HG03521 (cell line): ENCODE measurements around the gene HOXA5.

Experiments used
- ATAC-seq: cut with Tn5 transposase; IDR thresholded peaks from one replicate; pipeline ENCODE4 v1.9.1; 2021; ENCODE audit warnings: mild to moderate bottlenecking, moderate library complexity; ENCODE audit not compliant: unreplicated experiment

Gene HOXA5

GRCh38 chr7:27149842-27150567, 6.5 kb upstream of the HOXA5 start:
- no peak for ATAC-seq

- ATAC-seq = no peak
Observed at GRCh38 chr7:27148756-27149641, 5.5 kb upstream of the HOXA5 start.

- ATAC-seq = no peak
Observed at GRCh38 chr7:27148031-27148755, 4.7 kb upstream of the HOXA5 start.

GRCh38 chr7:27147199-27148030, 3.9 kb upstream of the HOXA5 start, which contains the start of gene HOXA6:
HOXA6 (minus strand) TSS chr7:27147774; CDS start chr7:27147749, 25 bp downstream.
- ATAC-seq = no peak

GRCh38 chr7:27146491-27147198, 3.2 kb upstream of the HOXA5 start:
- no peak for ATAC-seq

GRCh38 chr7:27145914-27146412, 2.5 kb upstream of the HOXA5 start:
- ATAC-seq = no peak

- no peak for ATAC-seq
Observed at GRCh38 chr7:27145165-27145913, 1.9 kb upstream of the HOXA5 start.

GRCh38 chr7:27144781-27145164, 1.3 kb upstream of the HOXA5 start:
- no peak for ATAC-seq

GRCh38 chr7:27143950-27144780, 684 bp upstream of the HOXA5 start:
- no peak for ATAC-seq

GRCh38 chr7:27142580-27143022, 880 bp downstream of the HOXA5 start:
- no peak for ATAC-seq

- no peak for ATAC-seq
Observed at GRCh38 chr7:27141923-27142579, 1.4 kb downstream of the HOXA5 start.

- ATAC-seq = no peak
Observed at GRCh38 chr7:27141137-27141922, 2.2 kb downstream of the HOXA5 start.

GRCh38 chr7:27140126-27140857, 3.2 kb downstream of the HOXA5 start:
- ATAC-seq = no peak

GRCh38 chr7:27139334-27140125, 4.0 kb downstream of the HOXA5 start:
- no peak for ATAC-seq

GRCh38 chr7:27138985-27139333, 4.5 kb downstream of the HOXA5 start:
- ATAC-seq = no peak
